Measurements from ENCODE around the gene AP4S1. TPM values are rescaled to one million over a fixed set of nuclear protein-coding genes. Genes with fewer than 3 reads are reported as not detected.

The AP4S1 gene, protein sequence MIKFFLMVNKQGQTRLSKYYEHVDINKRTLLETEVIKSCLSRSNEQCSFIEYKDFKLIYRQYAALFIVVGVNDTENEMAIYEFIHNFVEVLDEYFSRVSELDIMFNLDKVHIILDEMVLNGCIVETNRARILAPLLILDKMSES
- 10 to 100 TPM; 16.1 to 17.8 (median 16.8) TPM for polyA plus RNA-seq (ENCODE audit: insufficient read length in 3 of 3)
- long read RNA-seq, donor 1, partial matches to known transcripts = 0 of 3 reads
- long read RNA-seq, donor 1, other reads (novel, unspliced or antisense) = 0 of 3 reads
- long read RNA-seq, donor 2, partial matches to known transcripts = 0 of 4 reads
- long read RNA-seq, donor 2, other reads (novel, unspliced or antisense) = 0 of 4 reads
- long read RNA-seq, donor 3, partial matches to known transcripts = 0 of 3 reads
- long read RNA-seq, donor 3, other reads (novel, unspliced or antisense) = 0 of 3 reads
- long read RNA-seq, donor 4, partial matches to known transcripts = 0 of 1 reads
- long read RNA-seq, donor 4, other reads (novel, unspliced or antisense) = 0 of 1 reads
- long read RNA-seq, donor 5 = 0 reads
- long read RNA-seq, donor 6 = 0 reads
- long read RNA-seq, donor 7 = 0 reads
- long read RNA-seq, donor 8, partial matches to known transcripts = 0 of 4 reads
- long read RNA-seq, donor 8, other reads (novel, unspliced or antisense) = 0 of 4 reads
- long read RNA-seq, donor 9, partial matches to known transcripts = 0 of 3 reads
- long read RNA-seq, donor 9, other reads (novel, unspliced or antisense) = 0 of 3 reads
- long read RNA-seq, donor 10, partial matches to known transcripts = 75 of 78 reads
- long read RNA-seq, donor 10, other reads (novel, unspliced or antisense) = 0 of 78 reads
- long read RNA-seq, donor 11, partial matches to known transcripts = 0 of 4 reads
- long read RNA-seq, donor 11, other reads (novel, unspliced or antisense) = 0 of 4 reads
- long read RNA-seq, donor 12, partial matches to known transcripts = 0 of 4 reads
- long read RNA-seq, donor 12, other reads (novel, unspliced or antisense) = 0 of 4 reads
- long read RNA-seq, donor 13, partial matches to known transcripts = 0 of 1 reads
- long read RNA-seq, donor 13, other reads (novel, unspliced or antisense) = 0 of 1 reads
- long read RNA-seq, donor 14 = 0 reads
- long read RNA-seq, donor 15 = 0 reads
- long read RNA-seq, donor 16, partial matches to known transcripts = 0 of 1 reads
- long read RNA-seq, donor 16, other reads (novel, unspliced or antisense) = 0 of 1 reads

DNA sequence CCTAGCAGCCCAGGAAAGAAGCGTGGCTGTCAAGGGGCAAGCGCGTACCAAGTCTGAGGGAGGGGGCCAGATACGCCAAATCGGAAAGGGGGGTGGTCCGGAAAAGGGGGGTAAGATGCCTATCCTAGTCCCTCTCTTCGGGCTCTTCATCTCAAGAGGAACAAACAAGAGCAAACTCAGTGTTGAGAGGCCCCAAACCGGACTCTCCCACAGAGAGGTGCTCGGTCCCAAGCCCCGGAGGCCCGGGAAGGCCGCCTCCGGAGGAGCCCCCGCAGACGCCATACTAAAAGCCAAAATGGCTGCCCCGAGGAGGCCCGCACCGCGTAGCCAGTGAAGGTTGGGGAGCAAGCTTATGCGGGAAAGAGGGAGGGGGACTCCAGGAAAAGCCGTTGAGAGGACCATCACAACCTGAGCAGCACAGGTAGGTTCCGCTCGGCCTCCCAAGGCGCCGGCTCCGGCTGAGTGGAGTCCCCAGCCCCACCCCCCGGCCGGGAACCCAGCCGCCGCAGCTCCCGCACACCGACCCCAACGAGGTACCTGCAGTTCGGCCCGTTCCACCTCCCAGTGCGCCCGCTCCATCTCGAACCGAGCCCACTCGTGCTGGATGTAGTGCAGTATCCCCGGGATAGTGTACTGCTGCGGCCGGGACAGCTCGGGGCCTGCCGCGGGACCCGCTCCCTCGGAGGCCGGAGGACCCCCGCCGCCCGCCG lies at the start of gene AP4S1:
TSS of gene AP4S1 (plus strand) at position 283 of the 710 bp plus-strand sequence. CDS start 40,548 bp downstream, outside the sequence.
- peak; percentile 51 for DNase-seq

DNA sequence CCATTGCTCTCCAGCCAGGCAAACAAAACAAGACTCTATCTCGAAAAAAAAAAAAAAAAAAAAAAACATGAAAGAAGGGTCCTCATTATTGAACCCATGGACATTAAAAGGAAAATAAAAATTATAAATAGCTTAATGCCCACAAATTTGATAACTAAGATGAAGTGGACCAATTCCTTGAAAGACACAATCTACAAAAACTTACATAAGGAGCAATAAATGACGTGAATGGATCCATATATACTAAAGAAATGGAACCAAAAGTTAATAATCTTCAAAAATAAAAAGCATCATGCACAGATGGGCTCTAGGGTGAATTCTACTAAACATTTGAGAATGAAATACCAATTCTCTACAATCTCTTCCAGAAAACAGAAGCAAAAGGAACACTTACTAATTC lies 47.7 kb upstream of the AP4S1 start:
- DNase-seq = no peak

DNA sequence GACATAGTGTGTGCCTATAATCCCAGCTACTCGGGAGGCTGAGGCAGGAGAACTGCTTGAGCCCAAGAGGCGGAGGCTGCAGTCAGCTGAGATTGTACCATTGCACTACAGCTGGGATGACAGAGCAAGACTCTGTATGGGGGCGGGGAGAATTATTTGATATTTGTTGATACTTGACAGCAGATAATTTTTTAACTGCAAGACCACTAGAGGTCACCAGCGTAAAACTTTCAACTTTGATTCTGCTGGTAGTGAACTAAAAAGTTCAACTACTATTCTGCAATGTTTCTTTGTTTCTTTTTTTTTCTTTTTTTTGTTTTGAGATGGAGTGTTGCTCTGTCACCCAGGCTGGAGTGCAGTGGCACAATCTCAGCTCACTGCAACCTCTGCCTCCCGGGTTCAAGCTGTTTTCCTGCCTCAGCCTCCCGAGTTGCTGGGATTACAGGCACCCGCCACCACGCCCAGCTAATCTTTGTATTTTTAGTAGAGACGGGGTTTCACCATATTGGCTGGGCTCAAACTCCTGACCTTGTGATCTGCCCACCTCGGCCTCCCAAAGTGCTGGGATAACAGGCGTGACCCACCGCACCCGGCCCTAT lies 45.2 kb upstream of the AP4S1 start:
- peak; percentile 39 for DNase-seq

DNA sequence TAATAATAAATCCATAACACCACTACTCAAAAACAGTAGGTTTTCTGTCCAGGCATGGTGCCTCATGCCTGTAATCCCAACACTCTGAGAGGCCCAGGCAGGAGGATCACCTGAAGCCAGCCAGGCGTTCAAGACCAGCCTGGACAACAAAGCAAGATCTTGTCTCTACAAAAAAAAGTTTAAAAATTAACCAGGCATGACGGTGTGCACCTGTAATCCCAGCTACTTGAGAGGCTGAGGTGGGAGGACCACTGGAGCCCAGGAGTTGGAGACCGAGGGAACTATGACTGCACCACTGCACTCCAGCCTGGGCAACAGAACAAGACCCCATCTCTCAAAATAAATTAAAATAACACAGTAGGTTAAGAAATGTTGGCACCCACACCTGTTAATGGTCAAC lies 44.5 kb upstream of the AP4S1 start:
- no peak for DNase-seq

DNA sequence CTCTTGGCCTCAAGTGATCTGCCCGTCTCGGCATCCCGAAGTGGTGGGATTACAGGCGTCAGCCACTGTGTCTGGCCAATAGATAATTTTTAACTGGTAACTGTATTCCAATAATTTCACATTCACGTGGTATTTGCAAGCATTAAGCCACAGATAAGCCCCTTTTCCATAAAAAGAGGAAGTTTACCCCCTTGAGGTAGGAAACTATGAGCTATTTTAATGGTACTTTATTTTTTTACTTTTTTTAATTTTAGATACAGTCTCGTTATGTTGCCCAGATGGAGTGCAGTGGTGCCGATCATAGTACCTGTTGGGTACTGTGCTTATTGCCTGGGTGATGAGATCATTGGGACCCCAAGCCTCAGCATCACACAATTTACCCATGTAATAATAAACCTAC lies 42.9 kb upstream of the AP4S1 start:
- no peak for DNase-seq

DNA sequence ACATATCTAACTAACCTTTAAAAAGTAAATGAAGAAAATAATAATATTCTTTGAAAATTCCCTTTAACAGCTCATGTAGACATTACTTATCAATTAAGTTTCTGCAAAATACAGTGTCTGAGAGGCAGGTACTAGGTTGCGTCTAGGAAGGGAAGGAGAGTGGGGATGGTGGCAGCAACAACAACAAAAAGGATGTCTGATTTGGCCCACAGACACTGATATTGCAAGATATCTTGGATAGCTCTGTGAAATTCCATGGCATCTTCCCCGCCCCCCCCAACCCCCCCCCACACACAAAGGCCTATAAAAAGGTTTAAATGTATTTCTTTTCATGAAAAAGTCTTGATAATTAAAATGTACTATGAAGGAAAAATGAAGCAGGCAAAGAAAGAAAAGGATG lies 41.6 kb upstream of the AP4S1 start:
- no peak for DNase-seq

DNA sequence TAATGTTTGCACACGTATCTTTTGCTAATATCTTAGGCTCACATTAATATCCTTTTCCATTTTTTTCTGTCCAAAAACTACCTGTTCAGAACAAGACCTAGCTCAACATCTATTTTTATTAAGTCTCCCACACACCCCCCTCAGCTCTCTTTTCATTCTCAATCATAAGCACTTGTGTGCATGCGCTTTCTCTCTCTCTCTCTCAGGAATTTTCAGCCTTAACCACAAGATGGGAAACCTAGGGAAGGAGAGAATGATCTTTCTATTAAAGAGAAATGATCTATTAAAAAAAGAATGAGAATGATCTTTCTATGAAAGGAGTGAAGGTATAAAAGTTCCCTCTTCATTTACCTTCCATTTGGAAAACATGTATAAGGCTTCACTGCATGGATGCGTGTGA lies 39.7 kb upstream of the AP4S1 start:
- no peak for DNase-seq

DNA sequence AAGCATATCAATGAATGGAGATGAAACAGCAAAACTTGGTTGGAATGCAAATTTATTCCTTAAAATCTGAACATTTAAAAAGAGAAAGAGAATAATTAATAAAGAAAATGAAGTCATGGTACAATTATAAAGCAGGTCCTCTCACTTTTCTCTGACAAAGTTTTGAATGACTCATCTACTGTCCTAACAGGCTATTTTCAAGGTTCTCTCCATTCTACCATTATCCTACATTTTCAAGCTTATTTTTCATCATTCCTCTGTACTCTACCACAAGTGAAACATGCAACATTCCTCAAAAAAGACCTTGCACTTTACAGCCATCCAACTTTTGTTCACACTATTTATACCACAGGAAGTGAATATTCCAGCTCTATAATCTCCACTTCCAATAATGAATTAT lies 36.9 kb upstream of the AP4S1 start:
- no peak for DNase-seq

DNA sequence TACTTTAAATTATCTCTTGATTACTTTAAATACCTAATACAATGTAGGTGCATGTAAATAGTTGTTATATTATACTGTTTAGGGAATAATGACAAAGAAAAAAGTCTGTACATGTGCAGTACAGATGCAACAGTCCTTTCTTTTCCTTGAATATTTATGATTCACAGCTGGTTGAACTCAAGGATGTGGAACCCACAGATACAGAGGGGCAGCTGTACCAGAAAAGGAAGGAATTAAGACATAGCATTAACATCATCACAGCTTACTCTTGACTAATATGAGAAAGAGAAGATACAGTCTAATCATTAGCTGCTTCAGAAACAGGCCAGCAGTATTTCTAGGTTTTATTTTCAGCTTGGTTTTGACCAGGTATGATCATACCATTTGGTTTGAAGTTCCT lies 34.7 kb upstream of the AP4S1 start:
- no peak for DNase-seq

DNA sequence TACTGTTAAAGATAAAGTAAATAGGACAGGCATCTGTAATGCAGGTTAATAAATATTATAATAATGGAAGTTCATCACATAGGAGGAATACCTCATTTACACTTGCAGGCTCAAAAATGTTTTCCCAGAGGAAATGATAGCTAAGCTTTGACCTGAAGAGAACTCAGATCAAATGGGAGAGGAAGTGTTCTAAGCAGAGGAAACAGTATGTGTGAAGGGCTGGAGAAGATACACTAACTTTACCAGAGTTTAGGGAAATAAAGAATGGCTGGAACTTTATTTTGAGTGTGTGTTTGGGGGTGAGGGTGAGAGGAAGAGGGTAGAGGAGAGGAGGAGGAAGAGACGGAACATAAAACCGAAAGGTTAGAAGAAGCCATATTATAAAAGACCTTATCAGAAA lies 34.0 kb upstream of the AP4S1 start:
- DNase-seq = no peak

DNA sequence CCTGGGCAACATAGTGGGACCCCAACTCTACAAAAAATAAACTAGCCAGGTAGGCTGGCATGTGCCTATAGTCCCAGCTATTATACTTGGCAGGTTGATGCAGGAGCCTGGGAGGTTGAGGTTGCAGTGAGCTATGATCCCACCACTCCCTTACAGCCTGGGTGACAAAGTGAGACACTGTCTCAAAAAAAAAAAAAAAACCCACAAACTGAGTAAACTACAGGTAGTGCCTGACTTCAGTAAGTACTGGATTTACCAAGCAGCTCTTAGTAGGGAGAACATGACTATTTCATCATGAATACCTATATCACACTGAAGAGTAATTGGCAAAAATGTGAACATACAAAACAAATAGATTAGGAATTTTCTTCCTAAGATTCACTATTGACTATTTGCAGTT lies 32.4 kb upstream of the AP4S1 start:
- DNase-seq = no peak

DNA sequence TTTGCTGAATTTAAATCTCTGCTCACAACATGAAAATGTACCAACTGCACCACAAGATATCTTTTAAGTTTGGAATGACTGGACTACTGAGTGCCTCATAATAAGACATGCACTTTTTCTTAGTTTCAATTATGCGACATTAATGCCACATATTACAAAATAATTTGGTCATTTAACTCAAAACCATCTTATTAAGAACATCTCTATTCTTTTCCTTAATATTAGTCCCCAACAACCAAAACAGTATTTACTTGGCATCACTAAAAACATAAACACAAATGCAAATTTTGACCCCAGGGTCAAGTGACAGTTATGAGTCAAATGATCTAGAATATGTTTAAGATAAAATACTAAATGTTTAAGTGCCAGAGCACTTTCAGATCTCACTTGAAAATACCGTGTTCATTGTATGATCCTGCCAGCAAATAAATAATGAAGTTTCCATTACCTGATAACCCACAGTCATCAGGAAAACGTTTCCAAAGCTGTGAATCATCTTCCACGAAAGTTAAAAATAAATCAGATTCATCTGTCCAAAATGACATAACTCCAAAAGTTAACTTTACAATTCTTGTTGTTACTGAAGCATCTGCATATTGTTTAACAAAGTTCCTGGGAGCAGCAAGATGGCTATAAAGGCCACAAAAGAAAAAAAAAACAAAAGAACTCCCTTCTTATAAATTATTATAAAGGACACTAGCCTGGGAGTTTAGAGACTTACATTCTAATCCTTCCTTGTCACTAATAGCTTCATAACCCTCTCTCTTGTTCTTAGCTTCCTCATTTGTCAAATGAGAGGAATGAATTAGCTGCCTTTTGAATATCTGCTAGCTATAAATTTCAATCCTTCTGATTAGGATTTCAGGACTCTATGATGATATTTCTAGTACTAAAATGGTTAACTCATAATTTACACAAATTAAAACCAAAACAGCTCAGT lies 30.5 kb upstream of the AP4S1 start:
- DNase-seq = no peak

DNA sequence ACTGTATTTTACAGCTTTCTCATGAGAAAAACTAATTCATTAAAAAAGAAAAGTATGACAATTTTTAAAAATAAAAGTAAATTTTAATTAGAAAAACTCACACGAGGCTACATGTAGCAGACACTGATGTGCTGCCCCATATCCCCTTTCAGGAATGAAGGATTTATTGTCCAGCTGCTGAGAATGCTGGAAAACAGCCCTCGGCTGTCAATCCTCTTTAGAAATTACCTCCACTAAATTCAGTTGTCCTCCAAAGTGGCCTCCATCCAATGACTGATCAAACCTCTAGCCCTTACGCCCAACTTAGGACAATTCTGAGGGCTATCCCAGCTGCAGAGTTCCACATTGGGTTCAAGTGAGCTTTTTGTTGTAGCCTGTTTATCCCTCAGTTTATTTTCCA lies 29.8 kb upstream of the AP4S1 start:
- no peak for DNase-seq

DNA sequence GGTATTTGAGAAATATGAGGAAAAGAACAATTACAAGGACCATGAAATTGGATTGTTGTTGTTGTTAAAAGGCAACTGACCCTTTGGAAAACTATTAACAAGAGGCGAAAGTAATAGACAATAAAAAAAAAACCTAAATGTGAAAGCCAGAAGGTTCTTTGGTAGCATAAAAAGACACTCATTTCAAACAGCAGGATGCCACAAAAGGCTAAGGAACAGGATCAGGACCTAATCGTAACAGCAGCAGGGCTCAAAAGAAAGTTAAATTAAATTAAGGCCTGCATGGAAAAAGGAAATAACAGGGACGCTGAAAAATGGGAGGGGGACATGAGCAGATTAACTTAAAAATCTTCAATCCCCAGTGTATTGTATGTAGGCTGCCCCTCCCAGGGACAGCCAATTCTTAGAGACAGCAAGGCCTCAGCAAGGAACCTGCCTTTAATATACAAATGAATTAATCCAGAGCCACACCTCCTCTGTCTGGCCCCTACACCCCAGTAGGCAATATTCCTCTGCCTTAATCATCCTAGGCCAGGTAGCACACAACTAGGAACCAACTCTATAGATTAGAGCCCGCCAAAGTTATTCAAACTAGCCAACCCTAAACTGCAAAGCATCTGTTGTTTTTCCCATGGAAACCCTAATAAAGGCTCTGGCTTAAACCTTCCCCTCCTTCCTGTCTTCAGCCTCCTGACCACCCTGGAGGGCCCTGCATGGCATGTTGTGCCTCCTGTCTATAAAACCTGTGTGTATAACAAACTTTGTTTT lies 28.4 kb upstream of the AP4S1 start:
- no peak for DNase-seq

DNA sequence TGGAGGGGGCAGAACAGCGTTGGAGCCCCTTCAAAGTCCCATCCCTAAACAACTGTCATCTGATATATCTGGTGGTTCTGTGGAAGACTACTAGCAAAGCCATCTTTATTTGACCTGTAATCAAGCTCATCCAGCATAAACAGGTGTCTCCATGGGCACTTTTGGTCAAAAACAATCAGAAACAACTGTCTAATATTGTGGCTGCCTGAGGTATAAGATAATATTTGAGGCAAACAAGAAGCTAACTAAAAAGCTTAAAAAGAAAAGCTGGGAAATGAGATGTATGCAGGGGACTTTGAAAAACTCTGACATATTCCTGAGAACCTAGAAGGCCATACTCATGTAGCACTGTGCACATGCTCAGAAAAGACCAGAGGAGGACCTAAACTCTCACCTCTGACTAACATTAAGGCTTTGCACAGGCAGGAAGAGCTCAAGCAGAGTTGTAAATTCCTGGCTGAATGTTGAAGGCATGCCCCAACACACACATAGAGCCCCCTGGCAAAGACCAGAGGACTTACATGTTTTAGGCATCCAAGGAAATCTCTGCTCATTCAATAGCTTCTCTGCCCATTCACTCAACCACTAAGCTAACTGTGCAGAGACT lies 27.2 kb upstream of the AP4S1 start:
- DNase-seq = no peak

DNA sequence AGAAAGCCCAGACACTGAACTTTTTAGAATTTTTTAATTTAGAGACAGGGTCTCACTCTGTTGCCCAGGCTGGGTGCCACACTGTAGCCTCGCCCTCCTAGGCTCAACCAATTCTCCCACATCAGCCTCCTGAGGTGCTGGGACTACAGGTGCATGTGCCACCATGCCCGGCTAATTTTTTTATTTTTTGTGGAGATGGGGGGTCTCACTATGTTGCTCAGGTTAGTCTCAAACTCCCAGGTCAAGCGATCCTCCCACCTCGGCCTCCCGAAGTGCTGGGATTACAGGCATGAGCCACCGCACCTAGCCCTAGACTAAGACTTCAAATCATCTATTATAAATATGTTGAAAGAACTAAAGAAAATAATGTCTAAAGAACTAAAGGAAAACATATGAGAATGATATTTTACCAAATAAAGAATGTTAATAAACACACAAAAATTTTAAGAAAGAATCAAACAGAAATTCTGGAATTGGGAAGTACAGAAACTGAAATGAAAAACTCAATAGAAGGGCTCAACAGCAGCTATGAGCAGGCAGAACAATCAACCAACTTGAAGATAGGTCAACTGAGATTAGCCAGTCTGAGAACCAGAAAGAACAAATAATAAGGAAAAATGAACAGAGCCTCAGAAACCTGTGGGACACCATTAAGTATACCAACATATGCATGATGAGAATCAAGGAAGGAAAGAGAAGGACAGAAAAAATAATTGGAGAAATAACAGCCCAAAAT lies 26.2 kb upstream of the AP4S1 start:
- DNase-seq = no peak

DNA sequence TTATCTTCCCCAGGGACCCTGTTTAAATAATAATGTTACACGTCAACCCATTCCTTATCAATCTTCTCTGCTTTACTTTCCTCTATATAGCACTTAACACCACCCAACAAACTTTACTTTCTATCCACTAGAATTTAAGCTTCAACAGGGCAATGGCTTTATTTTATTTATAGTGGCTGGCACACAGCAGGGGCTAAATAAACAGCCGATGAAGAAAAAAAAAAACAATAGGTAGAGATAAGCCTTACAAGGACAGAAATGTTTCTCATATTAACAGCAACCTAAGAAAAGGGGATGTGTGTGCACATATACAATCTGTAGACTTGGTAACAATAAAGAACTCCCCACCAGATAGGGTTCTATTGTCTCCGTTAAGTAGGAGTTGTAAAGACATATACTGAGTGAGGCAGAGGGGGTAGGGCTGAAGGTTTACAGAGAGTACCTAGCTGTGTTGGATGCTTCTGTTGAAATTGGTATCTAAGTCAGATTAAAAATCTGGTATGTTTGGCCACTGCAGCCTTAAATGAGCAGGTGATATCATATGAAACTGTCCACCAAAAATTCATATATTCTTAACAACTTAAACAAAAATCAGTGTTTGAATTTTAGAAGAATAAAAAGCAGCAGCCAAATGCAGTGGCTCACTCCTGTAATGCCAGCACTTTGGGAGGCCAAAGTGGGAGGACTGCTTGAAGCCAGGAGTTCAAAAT lies 24.7 kb upstream of the AP4S1 start:
- DNase-seq = no peak

DNA sequence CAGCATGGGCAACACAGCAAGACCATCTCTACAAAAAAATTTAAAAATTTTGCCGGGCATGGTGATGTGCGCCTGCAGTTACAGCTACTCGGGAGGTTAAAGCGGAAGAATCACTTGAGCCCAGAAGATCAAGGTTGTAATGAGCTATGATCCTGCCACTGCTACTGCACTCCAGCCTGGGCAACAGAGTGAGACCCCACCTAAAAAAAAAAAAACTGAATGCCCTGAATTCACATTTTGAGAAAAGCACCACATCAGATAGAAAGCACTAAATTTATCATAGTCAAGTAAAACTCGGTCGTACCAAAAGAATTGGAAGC lies 24.1 kb upstream of the AP4S1 start:
- no peak for DNase-seq
